CD4-positive, alpha-beta T cell treated with Interferon gamma for 1 hour (primary cell): ENCODE data around the gene C2CD4C.
"Not testable (repeated sequence)": the region's sequence is repeated elsewhere in the genome, so short reads cannot be mapped to it uniquely, and the experiment has no call there.

ENCODE experiments used
- DNase-seq: peaks from one replicate; pipeline ENCODE4 v3.0.0-alpha.2; 2020

Gene C2CD4C

DNA sequence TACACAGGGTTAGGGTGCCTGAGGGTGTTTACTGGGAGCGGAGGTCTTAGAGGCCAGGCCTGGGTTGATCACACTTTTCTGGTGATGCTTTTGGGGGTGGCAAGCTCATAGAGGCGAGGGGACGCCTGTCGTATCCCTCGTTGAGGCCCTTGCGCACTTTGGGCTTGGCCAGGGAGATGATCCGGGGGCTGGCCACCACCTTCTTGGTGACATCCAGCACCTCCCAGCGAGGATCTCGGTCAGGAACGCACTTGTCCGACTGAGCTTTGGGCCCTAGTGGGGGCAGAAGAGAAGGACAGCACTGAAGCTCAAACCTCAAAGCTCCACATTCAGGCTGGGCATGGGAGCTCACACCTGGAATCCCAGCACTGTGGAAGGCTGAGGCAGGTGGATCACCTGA is 46.8 kb downstream of the C2CD4C start:
- DNase-seq, result no peak

DNA sequence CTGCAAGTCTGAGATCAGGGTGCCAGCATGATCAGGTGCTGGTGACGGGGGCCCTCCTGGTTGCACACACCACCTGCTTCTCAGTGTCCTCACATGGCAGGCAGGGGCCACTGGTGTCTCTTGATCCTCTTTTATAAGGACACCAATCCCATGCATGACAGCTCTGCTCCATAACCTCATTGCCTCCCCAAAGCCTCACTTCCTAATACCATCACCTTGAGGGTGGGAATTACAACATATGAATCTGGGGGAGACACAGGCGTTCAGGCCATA is 49.4 kb downstream of the C2CD4C start:
- no peak for DNase-seq

DNA sequence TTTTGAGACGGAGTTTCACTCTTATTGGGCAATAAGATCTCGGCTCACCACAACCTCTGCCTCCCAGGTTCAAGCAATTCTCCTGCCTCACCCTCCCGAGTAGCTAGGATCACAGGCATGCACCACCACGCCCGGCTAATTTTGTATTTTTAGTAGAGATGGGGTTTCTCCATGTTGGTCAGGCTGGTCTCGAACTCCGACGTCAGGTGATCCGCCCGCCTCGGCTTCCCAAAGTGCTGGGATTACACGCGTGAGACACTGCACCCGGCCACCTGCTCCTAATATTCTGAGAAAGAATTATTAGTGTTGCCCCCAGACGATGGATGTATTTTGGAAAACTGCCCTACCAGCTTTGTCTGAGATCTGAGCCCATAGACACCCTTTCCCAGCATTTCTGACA is 53.4 kb downstream of the C2CD4C start:
- DNase-seq, result not testable (repeated sequence)
